HepG2 (cell line): Measurements from ENCODE around the gene WWTR1. TPM values are rescaled to one million over a fixed set of nuclear protein-coding genes. Genes with fewer than 3 reads are reported as not detected.

ENCODE experiments used
- ATAC-seq: fragments of 200-7000 bp; cut with Tn5 transposase; 3 replicates; pipeline ENCODE4 v1.9.1; 2020; ENCODE audit warnings: mild to moderate bottlenecking, moderate library complexity
- BruUV-seq: library from RNA; stranded (reverse); fragments of 400-500 nt; replicated peaks from 2 replicates; lab custom pipeline; 2021; lab: Mats Ljungman, UMichigan
- CTCF ChIA-PET: fragments of 300-600 bp; formaldehyde crosslinking; extraction: SDS; loops from one replicate; lab custom pipeline; 2021; ENCODE audit warnings: low total read pairs, inconsistent platforms, low intra/inter-chr PET ratio; lab: Yijun Ruan, JAX
- POLR2A ChIA-PET: fragments of 350-600 bp; sonication (Branson Sonifier 250); formaldehyde crosslinking; loops from one replicate; lab custom pipeline; 2020; ENCODE audit warnings: antibody characterized with exemption, inconsistent platforms; lab: Yijun Ruan, JAX
- DNase-seq: peaks from one replicate; pipeline ENCODE4 v3.0.0-alpha.2; 2015; ENCODE audit warnings: low spot score
- FAIRE-seq: peaks from 3 replicates; lab custom pipeline; 2011; peaks lifted over from hg19 to GRCh38; lab: Jason Lieb, UNC
- H2AFZ ChIP-seq: one replicate; pipeline ENCODE4 v1.6.1; 2011; ENCODE audit warnings: low read length, inconsistent platforms
- H3K27ac ChIP-seq: fragments of 300-600 bp; 3 replicates; pipeline ENCODE4 v1.8.0; 2011; ENCODE audit warnings: mixed run types, mild to moderate bottlenecking, mixed read lengths, low read length, inconsistent platforms; ENCODE audit not compliant: insufficient read depth; ENCODE audit errors: extremely low read length
- H3K27me3 ChIP-seq, 2 experiments: fragments of 200-600 bp in 1 of 2; 2 replicates in 1 of 2; 3 replicates in 1 of 2; pipeline versions ENCODE4 v1.6.0 to v1.8.0; 2011; ENCODE audit warnings: low read length in 2 of 2, mild to moderate bottlenecking in 2 of 2, moderate library complexity in 2 of 2, inconsistent platforms in 1 of 2; ENCODE audit not compliant: insufficient read depth in 2 of 2, control insufficient read depth in 1 of 2
- H3K36me3 ChIP-seq, 2 experiments: fragments of 200-600 bp in 1 of 2; replicated peaks in 1 of 2; 2 replicates in 1 of 2; 3 replicates in 1 of 2; pipeline versions ENCODE4 v1.5.1 to v1.8.0; 2011; ENCODE audit warnings: low read length in 2 of 2, inconsistent platforms in 1 of 2; ENCODE audit not compliant: insufficient read depth in 2 of 2, control insufficient read depth in 1 of 2
- H3K4me1 ChIP-seq: 2 replicates; pipeline ENCODE4 v1.5.1; 2012; ENCODE audit warnings: low read length, inconsistent platforms; ENCODE audit not compliant: insufficient read depth
- H3K4me2 ChIP-seq: 2 replicates; pipeline ENCODE4 v1.6.0; 2011; ENCODE audit warnings: low read depth, low read length, inconsistent platforms
- H3K4me3 ChIP-seq, 3 experiments: fragments of 200-600 bp in 1 of 3; sonication (generic), shearing (Covaris generic) in 1 of 3; replicated peaks in 1 of 3; 2 replicates each; pipeline ENCODE4 v1.5.1; 2011 to 2016; ENCODE audit warnings: low read length in 3 of 3, inconsistent platforms in 2 of 3, low read depth in 2 of 3, mild to moderate bottlenecking in 2 of 3, control low read depth in 1 of 3, mixed read lengths in 1 of 3; ENCODE audit not compliant: insufficient read depth in 1 of 3
- H3K79me2 ChIP-seq: one replicate; pipeline ENCODE4 v1.6.1; 2011; ENCODE audit warnings: low read length, inconsistent platforms; ENCODE audit not compliant: insufficient read depth
- H3K9ac ChIP-seq: 2 replicates; pipeline ENCODE4 v1.6.0; 2011; ENCODE audit warnings: mild to moderate bottlenecking, low read depth, low read length, inconsistent platforms; ENCODE audit not compliant: insufficient read depth
- H3K9me3 ChIP-seq: 2 replicates; pipeline ENCODE4 v1.5.1; 2012; ENCODE audit warnings: mild to moderate bottlenecking, low read length
- H4K20me1 ChIP-seq: 2 replicates; pipeline ENCODE4 v1.6.0; 2011; ENCODE audit warnings: inconsistent platforms, mild to moderate bottlenecking, low read length, moderate library complexity; ENCODE audit not compliant: insufficient read depth
- ESRRA ChIP-seq: sonication (generic); formaldehyde crosslinking; IDR thresholded peaks from 2 replicates; pipeline ENCODE4 v1.5.1; 2020; ENCODE audit warnings: mild to moderate bottlenecking, low read depth, missing genetic modification reagents
- FOSL1 ChIP-seq: sonication (generic); formaldehyde crosslinking; IDR thresholded peaks from 2 replicates; pipeline ENCODE4 v1.9.0; 2021; ENCODE audit warnings: missing genetic modification reagents, borderline replicate concordance
- IKZF4 ChIP-seq: sonication (generic); formaldehyde crosslinking; IDR thresholded peaks from 2 replicates; pipeline ENCODE4 v1.5.1; 2020; ENCODE audit warnings: borderline replicate concordance, mild to moderate bottlenecking, low read depth, missing genetic modification reagents; ENCODE audit errors: not compliant biosample characterization
- KMT2A ChIP-seq: sonication (generic); formaldehyde crosslinking; IDR thresholded peaks from 2 replicates; pipeline ENCODE4 v1.4.0; 2020; ENCODE audit warnings: missing genetic modification reagents
- RBM22 ChIP-seq: fragments of 200-400 bp; formaldehyde crosslinking; optimal IDR thresholded peaks from 2 replicates; pipeline ENCODE3; 2017; ENCODE audit warnings: mild to moderate bottlenecking, low read length, moderate library complexity
- SKI ChIP-seq: fragments of 450-650 bp; IDR thresholded peaks from one replicate; pipeline ENCODE4 v1.6.1; 2018; ENCODE audit warnings: mild to moderate bottlenecking; ENCODE audit not compliant: partially characterized antibody
- SNAI1 ChIP-seq: sonication (generic); formaldehyde crosslinking; IDR thresholded peaks from 2 replicates; pipeline ENCODE4 v1.5.0; 2020; ENCODE audit warnings: mild to moderate bottlenecking, missing genetic modification reagents, borderline replicate concordance
- TBP ChIP-seq: sonication (generic); formaldehyde crosslinking; IDR thresholded peaks from 2 replicates; pipeline ENCODE4 v1.5.0; 2020; ENCODE audit warnings: missing genetic modification reagents
- ZEB1 ChIP-seq: IDR thresholded peaks from 2 replicates; pipeline ENCODE4 v1.6.1; 2012; ENCODE audit warnings: mild to moderate bottlenecking, low read depth, inconsistent platforms; ENCODE audit not compliant: insufficient replicate concordance
- ZNF232 ChIP-seq: sonication (generic); formaldehyde crosslinking; IDR thresholded peaks from 2 replicates; pipeline ENCODE4 v1.4.0; 2020; ENCODE audit warnings: missing genetic modification reagents, borderline replicate concordance
- ZNF235 ChIP-seq: sonication (generic); formaldehyde crosslinking; IDR thresholded peaks from 2 replicates; pipeline ENCODE4 v1.8.1; 2023; ENCODE audit warnings: mild to moderate bottlenecking, missing genetic modification reagents, borderline replicate concordance
- ZNF256 ChIP-seq: sonication (generic); formaldehyde crosslinking; conservative IDR thresholded peaks from 2 replicates; pipeline ENCODE4 v1.4.0; 2020; ENCODE audit warnings: missing genetic modification reagents
- ZNF326 ChIP-seq: sonication (generic); formaldehyde crosslinking; IDR thresholded peaks from 2 replicates; pipeline ENCODE4 v1.4.0; 2020; ENCODE audit warnings: missing genetic modification reagents, borderline replicate concordance
- ZNF432 ChIP-seq: sonication (generic); formaldehyde crosslinking; IDR thresholded peaks from 2 replicates; pipeline ENCODE4 v1.5.0; 2020; ENCODE audit warnings: missing genetic modification reagents, mild to moderate bottlenecking, borderline replicate concordance
- ZNF570 ChIP-seq: sonication (generic); formaldehyde crosslinking; IDR thresholded peaks from 2 replicates; pipeline ENCODE4 v1.4.0; 2020; ENCODE audit warnings: mild to moderate bottlenecking, missing genetic modification reagents, borderline replicate concordance
- ZSCAN21 ChIP-seq: sonication (generic); formaldehyde crosslinking; IDR thresholded peaks from 2 replicates; pipeline ENCODE4 v1.8.0; 2022; ENCODE audit warnings: mild to moderate bottlenecking, missing genetic modification reagents, moderate library complexity, borderline replicate concordance
- WGBS: methylation state at CpG from one replicate; pipeline ENCODE4 v1.1.6; 2017; ENCODE audit warnings: low lambda C conversion rate; 5-methylcytosine and 5-hydroxymethylcytosine counted together
- in situ Hi-C: cut with HindIII; loops from 2 replicates; pipeline ENCODE4 v1.10.0; 2017; ENCODE audit warnings: low pct_unique_long_range_greater_than_20kb; ENCODE audit not compliant: extremely low pct_ligation_motif_present
- intact Hi-C: fragments of 100-400 bp; cut with micrococcal nuclease; formaldehyde crosslinking; loops from one replicate; pipeline ENCODE4 v1.10.0; 2022; ENCODE audit not compliant: unreplicated experiment
- polyA plus RNA-seq, 8 experiments: library from polyadenylated mRNA; depleted of rRNA in 3 of 8; stranded (reverse) in 7 of 8; unstranded in 1 of 8; fragments of >200 nt; fragmentation: Illumina TruSeq in 4 of 8; extraction: Trizol in 4 of 8; gene quantifications; 2 replicates each; pipeline versions ENCODE4 v1.2.1 to v1.2.3, GENCODE V29; 2011 to 2016; ENCODE audit warnings: low read depth in 4 of 8, missing spikeins in 1 of 8, mixed read lengths in 1 of 8; ENCODE audit not compliant: insufficient read depth in 1 of 8
- total RNA-seq, 5 experiments: library from RNA; depleted of rRNA; stranded (reverse); fragments of >200 nt; fragmentation: Illumina TruSeq; extraction: Trizol; gene quantifications; 2 replicates each; pipeline ENCODE4 v1.2.3, GENCODE V29; 2016; ENCODE audit warnings: low read depth in 1 of 5
- TF ChIP-seq, protein P1 (sequence below): sonication (generic); formaldehyde crosslinking; IDR thresholded peaks from 2 replicates; pipeline ENCODE4 v1.8.1; 2022; ENCODE audit warnings: low read depth, mild to moderate bottlenecking, missing genetic modification reagents
- TF ChIP-seq, protein P2 (sequence below): sonication (generic); formaldehyde crosslinking; IDR thresholded peaks from 2 replicates; pipeline ENCODE4 v1.8.1; 2023; ENCODE audit warnings: missing genetic modification reagents, mild to moderate bottlenecking, borderline replicate concordance
- TF ChIP-seq, protein P3 (sequence below): sonication (generic); formaldehyde crosslinking; IDR thresholded peaks from 2 replicates; pipeline ENCODE4 v1.8.0; 2022; ENCODE audit warnings: mild to moderate bottlenecking, missing genetic modification reagents, moderate library complexity

Gene WWTR1
- total and polyA plus RNA-seq, 2 of the 13 experiments (the other 11 are each of a cell fraction or from before 2014, with no cell fraction given): 19.7 to 139 TPM

DNA sequence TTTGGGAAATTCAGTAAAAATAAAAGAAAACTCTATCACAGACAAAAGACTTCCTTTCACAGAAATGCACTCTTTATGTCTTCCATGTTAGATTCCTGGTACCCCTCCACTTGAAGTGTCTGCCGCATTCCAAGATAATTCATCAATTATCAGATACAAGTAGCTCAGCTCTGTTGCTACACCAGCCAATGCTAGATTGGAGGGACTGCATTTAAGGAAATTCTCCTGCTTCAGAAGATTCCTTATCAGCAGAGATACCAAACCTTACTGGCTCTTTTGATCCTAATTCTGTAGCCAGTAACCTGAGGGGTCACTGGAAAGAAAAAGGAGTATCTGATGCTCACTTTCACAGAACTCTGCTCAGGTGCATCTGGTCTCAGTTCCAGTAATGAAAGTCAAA, 119.5 kb downstream of the WWTR1 start:
- POLR2A ChIA-PET: no interaction called here
- in situ Hi-C loops: no loop called here
- no peak for TF ChIP-seq RBM22
- no peak for TF ChIP-seq SKI
- no peak for TF ChIP-seq ESRRA (CRISPR knock-in tag)
- TF ChIP-seq ZNF570 (CRISPR knock-in tag): no peak
- no peak for TF ChIP-seq TBP (CRISPR knock-in tag)
- no peak for TF ChIP-seq KMT2A (CRISPR knock-in tag)
- TF ChIP-seq IKZF4 (CRISPR knock-in tag): no peak
- no peak for TF ChIP-seq ZNF232
- TF ChIP-seq, protein P1, sequence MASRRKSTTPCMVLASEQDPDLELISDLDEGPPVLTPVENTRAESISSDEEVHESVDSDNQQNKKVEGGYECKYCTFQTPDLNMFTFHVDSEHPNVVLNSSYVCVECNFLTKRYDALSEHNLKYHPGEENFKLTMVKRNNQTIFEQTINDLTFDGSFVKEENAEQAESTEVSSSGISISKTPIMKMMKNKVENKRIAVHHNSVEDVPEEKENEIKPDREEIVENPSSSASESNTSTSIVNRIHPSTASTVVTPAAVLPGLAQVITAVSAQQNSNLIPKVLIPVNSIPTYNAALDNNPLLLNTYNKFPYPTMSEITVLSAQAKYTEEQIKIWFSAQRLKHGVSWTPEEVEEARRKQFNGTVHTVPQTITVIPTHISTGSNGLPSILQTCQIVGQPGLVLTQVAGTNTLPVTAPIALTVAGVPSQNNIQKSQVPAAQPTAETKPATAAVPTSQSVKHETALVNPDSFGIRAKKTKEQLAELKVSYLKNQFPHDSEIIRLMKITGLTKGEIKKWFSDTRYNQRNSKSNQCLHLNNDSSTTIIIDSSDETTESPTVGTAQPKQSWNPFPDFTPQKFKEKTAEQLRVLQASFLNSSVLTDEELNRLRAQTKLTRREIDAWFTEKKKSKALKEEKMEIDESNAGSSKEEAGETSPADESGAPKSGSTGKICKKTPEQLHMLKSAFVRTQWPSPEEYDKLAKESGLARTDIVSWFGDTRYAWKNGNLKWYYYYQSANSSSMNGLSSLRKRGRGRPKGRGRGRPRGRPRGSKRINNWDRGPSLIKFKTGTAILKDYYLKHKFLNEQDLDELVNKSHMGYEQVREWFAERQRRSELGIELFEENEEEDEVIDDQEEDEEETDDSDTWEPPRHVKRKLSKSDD (CRISPR knock-in tag): no peak
- no peak for TF ChIP-seq ZEB1
- TF ChIP-seq ZNF256 (CRISPR knock-in tag): no peak
- no peak for TF ChIP-seq ZNF235 (CRISPR knock-in tag)
- no peak for TF ChIP-seq SNAI1 (CRISPR knock-in tag)
- TF ChIP-seq, protein P2, sequence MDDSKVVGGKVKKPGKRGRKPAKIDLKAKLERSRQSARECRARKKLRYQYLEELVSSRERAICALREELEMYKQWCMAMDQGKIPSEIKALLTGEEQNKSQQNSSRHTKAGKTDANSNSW (CRISPR knock-in tag): no peak
- no peak for TF ChIP-seq FOSL1 (CRISPR knock-in tag)
- TF ChIP-seq ZNF326: no peak
- TF ChIP-seq ZSCAN21 (CRISPR knock-in tag): no peak
- TF ChIP-seq, protein P3, sequence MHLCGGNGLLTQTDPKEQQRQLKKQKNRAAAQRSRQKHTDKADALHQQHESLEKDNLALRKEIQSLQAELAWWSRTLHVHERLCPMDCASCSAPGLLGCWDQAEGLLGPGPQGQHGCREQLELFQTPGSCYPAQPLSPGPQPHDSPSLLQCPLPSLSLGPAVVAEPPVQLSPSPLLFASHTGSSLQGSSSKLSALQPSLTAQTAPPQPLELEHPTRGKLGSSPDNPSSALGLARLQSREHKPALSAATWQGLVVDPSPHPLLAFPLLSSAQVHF (CRISPR knock-in tag): no peak
- no peak for TF ChIP-seq ZNF432 (CRISPR knock-in tag)
- ATAC-seq (no peak), FAIRE-seq (no peak), DNase-seq (no peak)
- Histone ChIP-seq H2AFZ (no peak overlapping the region), H3K36me3 (peaks cover 22 to 78% of the 10 kb centered on the region in 2 experiments), H3K4me2 (no peak overlapping the region), H3K27me3 (no peaks in the 10 kb centered on the region), H3K79me2 (peaks cover 53% of the 10 kb centered on the region), H3K27ac (no peak overlapping the region), H3K4me1 (peaks cover 44% of the 10 kb centered on the region), H3K9me3 (no peaks in the 10 kb centered on the region), H3K4me3 (no peak overlapping the region), H3K9ac (no peak overlapping the region), H4K20me1 (peaks cover 37% of the 10 kb centered on the region)
- intact Hi-C loops: no loop called here
- CTCF ChIA-PET: no interaction called here
- BruUV-seq: no TSS peak
- 100% methylated on average over 1 of the region's 1 CpG for WGBS
